ENCODE measurements around the gene SNX8.

DNA sequence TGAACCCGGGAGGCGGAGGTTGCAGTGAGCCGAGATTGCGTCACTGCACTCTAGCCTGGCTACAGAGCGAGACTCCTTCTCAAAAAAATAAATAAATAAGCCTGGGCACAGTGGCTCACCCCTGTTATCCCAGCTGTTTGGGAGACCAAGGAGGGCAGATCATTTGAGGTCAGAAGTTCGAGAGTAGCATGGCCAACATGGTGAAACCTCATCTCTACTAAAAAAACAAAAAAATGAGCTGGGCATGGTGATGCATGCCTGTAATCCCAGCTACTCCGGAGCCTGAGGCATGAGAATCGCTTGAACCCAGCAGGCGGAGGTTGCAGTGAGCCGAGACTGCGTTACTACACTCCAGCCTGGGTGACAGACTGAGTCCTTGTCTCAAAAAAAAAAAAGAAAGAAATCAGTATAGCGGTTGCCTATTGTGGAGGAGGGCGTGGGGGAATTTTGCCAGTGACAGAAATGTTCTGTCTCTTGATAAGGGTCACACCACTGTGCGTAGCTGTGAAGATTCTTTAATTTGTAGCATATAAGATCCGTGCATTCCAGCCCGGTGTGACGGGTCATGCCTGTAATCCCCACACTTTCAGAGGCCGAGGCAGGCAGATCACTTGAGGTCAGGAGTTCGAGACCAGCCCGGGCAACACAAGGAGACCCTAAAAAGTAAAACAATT is 22.5 kb upstream of the SNX8 start:
- TF ChIP-seq, protein P1, sequence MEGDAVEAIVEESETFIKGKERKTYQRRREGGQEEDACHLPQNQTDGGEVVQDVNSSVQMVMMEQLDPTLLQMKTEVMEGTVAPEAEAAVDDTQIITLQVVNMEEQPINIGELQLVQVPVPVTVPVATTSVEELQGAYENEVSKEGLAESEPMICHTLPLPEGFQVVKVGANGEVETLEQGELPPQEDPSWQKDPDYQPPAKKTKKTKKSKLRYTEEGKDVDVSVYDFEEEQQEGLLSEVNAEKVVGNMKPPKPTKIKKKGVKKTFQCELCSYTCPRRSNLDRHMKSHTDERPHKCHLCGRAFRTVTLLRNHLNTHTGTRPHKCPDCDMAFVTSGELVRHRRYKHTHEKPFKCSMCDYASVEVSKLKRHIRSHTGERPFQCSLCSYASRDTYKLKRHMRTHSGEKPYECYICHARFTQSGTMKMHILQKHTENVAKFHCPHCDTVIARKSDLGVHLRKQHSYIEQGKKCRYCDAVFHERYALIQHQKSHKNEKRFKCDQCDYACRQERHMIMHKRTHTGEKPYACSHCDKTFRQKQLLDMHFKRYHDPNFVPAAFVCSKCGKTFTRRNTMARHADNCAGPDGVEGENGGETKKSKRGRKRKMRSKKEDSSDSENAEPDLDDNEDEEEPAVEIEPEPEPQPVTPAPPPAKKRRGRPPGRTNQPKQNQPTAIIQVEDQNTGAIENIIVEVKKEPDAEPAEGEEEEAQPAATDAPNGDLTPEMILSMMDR (IDR thresholded peaks at IDR 0.05; ENCODE audit: poor library complexity, severe bottlenecking) = no peak
- TF ChIP-seq POLR2AphosphoS5 (IDR thresholded peaks at IDR 0.05) = no peak

All from neural cell (in vitro differentiated cells).